Smooth muscle cell (in vitro differentiated cells): ENCODE data around the gene FAM118B. TPM values are rescaled to one million over a fixed set of nuclear protein-coding genes. Genes with fewer than 3 reads are reported as not detected.

Experiments
- DNase-seq: peaks from one replicate; lab custom pipeline; 2025; ENCODE audit not compliant: unreplicated experiment; lab: John Stamatoyannopoulos, UW
- H2AFZ ChIP-seq: fragments of 200-600 bp; sonication (generic); 2 replicates; pipeline ENCODE4 v1.6.0; 2016; ENCODE audit warnings: antibody characterized with exemption, low read depth, mild to moderate bottlenecking
- H3F3A ChIP-seq: fragments of 200-600 bp; sonication (generic); 2 replicates; pipeline ENCODE4 v1.6.0; 2017; ENCODE audit warnings: antibody characterized with exemption, low read depth
- H3K27ac ChIP-seq: fragments of 200-600 bp; sonication (generic); 2 replicates; pipeline ENCODE4 v1.5.1; 2016; ENCODE audit warnings: low read depth, mild to moderate bottlenecking
- H3K27me3 ChIP-seq: fragments of 200-600 bp; sonication (generic); 2 replicates; pipeline ENCODE4 v1.6.1; 2016; ENCODE audit warnings: low read depth, mild to moderate bottlenecking
- H3K36me3 ChIP-seq: fragments of 200-600 bp; sonication (generic); 2 replicates; pipeline ENCODE4 v1.5.1; 2016; ENCODE audit warnings: low read depth
- H3K4me1 ChIP-seq: fragments of 200-600 bp; sonication (generic); 2 replicates; pipeline ENCODE4 v1.5.1; 2016; ENCODE audit warnings: low read depth
- H3K4me2 ChIP-seq: fragments of 200-600 bp; sonication (generic); 2 replicates; pipeline ENCODE4 v1.6.0; 2016; ENCODE audit warnings: mild to moderate bottlenecking
- H3K4me3 ChIP-seq: fragments of 200-600 bp; sonication (generic); 2 replicates; pipeline ENCODE4 v1.5.1; 2016; ENCODE audit warnings: mild to moderate bottlenecking
- H3K79me2 ChIP-seq: fragments of 200-600 bp; sonication (generic); 2 replicates; pipeline ENCODE4 v1.6.0; 2016; ENCODE audit warnings: low read depth, mild to moderate bottlenecking
- H3K9ac ChIP-seq: fragments of 200-600 bp; sonication (generic); 2 replicates; pipeline ENCODE4 v1.6.0; 2016; ENCODE audit warnings: low read depth
- H3K9me3 ChIP-seq: fragments of 200-600 bp; sonication (generic); replicated peaks from 2 replicates; pipeline ENCODE4 v1.5.1; 2016; ENCODE audit warnings: low read depth
- H4K20me1 ChIP-seq: fragments of 200-600 bp; sonication (generic); 2 replicates; pipeline ENCODE4 v1.6.0; 2016; ENCODE audit warnings: low read depth
- WGBS: methylation state at CpG from one replicate; pipeline ENCODE4 v1.1.7; 2016; ENCODE audit warnings: low lambda C conversion rate; 5-methylcytosine and 5-hydroxymethylcytosine counted together
- polyA plus RNA-seq: library from polyadenylated mRNA; unstranded; fragments of >200 nt; fragmentation: Nextera tagmentation; extraction: Ambion mirVana; gene quantifications from 2 replicates; pipeline ENCODE4 v1.2.1, GENCODE V29; 2016
- total RNA-seq: library from RNA; depleted of rRNA; stranded (reverse); fragments of >200 nt; gene quantifications from 2 replicates; pipeline ENCODE4 v1.2.3, GENCODE V29; 2014
- TF ChIP-seq, protein P1 (sequence below): fragments of 200-600 bp; sonication (generic); IDR thresholded peaks from 2 replicates; pipeline ENCODE4 v1.5.1; 2017; ENCODE audit warnings: borderline replicate concordance, mild to moderate bottlenecking, antibody characterized with exemption; ENCODE audit not compliant: insufficient read depth, poor library complexity, severe bottlenecking

FAM118B gene
- total and polyA plus RNA-seq, 2 experiments from 2014 or later: 14.3 to 26.1 TPM

DNA sequence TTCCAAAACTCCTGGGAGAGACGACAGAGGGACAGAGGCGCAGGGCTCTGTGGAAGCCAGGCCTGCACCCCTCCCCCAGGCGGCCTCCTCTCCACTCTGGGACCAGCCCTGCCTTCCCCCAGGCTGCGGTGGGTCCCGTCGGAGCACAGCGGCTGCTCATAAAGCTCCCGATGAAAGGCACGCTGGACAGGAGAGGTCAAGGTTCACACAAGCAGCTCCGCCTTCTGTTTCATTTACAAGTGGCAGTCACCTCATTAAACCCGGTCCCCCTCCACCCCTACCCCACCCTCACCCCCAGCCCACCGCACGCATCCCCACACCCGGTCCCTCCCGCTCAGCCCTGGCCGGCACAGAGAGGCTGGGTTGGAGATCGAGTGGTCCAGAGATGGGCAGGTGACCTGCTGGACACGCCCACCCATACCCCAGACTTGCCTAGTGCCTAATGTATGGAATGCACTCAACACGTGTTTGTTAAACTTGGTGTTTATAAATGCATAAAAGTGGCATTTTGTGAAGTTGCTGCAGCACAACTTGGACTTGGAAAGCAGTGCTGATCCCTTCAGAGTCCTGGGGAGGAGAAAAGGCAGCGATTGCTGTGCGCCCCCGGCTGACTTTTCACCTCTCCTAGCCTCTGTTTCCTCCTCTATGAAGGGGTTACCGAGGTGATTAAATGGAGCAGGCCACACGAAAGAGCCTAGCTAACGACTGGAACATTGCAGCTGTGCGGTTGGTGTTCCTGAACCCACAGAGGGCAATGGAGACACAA lies 26.1 kb upstream of the FAM118B start:
- 92% methylated on average over 25 of the region's 26 CpGs for WGBS
- H4K20me1 ChIP-seq: no peaks in the 10 kb centered on the region
- TF ChIP-seq, protein P1, sequence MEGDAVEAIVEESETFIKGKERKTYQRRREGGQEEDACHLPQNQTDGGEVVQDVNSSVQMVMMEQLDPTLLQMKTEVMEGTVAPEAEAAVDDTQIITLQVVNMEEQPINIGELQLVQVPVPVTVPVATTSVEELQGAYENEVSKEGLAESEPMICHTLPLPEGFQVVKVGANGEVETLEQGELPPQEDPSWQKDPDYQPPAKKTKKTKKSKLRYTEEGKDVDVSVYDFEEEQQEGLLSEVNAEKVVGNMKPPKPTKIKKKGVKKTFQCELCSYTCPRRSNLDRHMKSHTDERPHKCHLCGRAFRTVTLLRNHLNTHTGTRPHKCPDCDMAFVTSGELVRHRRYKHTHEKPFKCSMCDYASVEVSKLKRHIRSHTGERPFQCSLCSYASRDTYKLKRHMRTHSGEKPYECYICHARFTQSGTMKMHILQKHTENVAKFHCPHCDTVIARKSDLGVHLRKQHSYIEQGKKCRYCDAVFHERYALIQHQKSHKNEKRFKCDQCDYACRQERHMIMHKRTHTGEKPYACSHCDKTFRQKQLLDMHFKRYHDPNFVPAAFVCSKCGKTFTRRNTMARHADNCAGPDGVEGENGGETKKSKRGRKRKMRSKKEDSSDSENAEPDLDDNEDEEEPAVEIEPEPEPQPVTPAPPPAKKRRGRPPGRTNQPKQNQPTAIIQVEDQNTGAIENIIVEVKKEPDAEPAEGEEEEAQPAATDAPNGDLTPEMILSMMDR: no peak
- H3K36me3 ChIP-seq: no peaks in the 10 kb centered on the region
- no peak for DNase-seq
- H3K4me2 ChIP-seq: no peak overlapping the region
- H3K27ac ChIP-seq: no peak overlapping the region
- H2AFZ ChIP-seq: no peak overlapping the region
- H3K9ac ChIP-seq: no peak overlapping the region
- no peaks in the 10 kb centered on the region for H3K79me2 ChIP-seq
- no peaks in the 10 kb centered on the region for H3K4me1 ChIP-seq
- H3K9me3 ChIP-seq: no peaks in the 10 kb centered on the region
- H3K27me3 ChIP-seq: no peaks in the 10 kb centered on the region
- H3F3A ChIP-seq: no peaks in the 10 kb centered on the region
- H3K4me3 ChIP-seq: no peak overlapping the region

DNA sequence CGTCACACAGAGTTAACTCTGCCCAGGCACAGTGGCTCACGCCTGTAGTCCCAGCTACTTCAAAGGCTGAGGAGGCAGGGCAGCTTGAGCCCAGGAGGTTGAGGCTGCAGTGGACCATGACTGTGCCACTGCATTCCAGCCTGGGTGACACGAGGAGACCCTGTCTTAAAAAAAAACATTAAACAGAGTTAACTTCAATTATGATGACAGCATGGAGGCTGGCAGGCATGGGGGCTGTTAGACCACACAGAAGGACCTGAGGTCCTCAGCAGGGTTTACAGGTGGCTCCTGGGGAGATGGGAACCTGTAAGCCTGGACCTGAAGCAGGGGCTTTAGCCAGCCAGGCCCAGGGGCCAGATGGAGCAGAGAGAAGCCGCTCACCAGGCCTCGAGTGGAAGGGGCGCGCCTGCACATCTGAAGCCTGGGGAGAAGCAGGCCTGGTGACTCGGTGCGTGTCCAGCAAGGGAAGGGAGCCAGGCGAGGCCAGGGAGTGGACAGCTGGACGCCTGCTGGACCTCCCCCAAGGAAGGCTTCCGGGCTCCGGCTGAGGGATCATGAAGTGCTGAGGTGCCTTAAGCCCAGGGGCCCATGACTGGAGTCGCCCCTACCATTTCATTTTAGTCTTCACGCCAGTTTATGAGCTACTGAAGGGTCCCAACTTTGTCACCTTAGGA lies 25.4 kb upstream of the FAM118B start:
- no peak overlapping the region for H3K4me2 ChIP-seq
- H4K20me1 ChIP-seq: no peaks in the 10 kb centered on the region
- no peaks in the 10 kb centered on the region for H3F3A ChIP-seq
- H3K4me3 ChIP-seq: no peak overlapping the region
- no peaks in the 10 kb centered on the region for H3K27me3 ChIP-seq
- TF ChIP-seq, protein P1: no peak
- no peak for DNase-seq
- WGBS: 89% methylated on average over 15 of the region's 15 CpGs
- no peaks in the 10 kb centered on the region for H3K9me3 ChIP-seq
- H3K4me1 ChIP-seq: no peaks in the 10 kb centered on the region
- H3K36me3 ChIP-seq: no peaks in the 10 kb centered on the region
- H3K27ac ChIP-seq: no peak overlapping the region
- no peak overlapping the region for H3K9ac ChIP-seq
- H3K79me2 ChIP-seq: no peaks in the 10 kb centered on the region
- H2AFZ ChIP-seq: no peak overlapping the region

DNA sequence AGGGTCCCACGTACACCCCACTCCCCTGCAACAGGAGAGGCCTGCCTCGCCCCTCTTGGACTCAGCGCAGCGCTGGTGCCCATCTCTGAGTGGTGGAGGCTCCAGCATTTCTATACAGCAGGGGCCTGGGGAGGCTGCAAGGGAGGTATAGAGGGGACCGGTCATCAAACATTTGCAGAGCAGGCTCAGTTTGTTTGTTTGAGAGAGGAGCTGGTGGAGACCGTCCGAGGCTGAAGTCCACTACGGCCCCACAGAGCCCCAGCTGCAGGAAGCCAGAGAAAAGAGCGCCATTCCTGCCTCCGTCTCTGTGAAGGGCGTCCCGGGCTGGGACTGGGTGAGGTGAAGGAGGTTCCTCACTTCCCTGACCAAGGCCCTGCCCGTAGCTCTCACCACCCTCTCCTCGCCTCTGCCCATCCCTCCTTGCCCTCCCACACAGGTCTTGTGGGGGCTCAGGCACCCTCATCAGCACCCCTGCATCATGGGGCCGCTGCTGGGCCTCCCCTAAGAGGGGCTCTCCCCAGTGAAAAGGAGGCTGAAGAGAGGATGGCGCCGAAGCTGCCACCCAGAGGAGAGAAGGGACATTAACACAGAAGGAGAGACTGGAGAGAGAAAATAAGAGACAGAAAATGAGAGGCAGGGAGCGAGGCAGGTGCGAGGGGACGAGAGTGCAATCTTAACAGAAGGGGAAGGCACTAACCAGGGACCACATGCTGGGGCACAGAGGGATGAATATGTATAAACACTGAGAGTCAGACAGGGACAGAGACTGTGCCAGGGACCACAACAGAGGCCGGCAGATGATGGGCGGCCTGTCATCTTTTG lies 24.7 kb upstream of the FAM118B start:
- no peaks in the 10 kb centered on the region for H3K9me3 ChIP-seq
- TF ChIP-seq, protein P1: no peak
- H3K4me2 ChIP-seq: no peak overlapping the region
- no peaks in the 10 kb centered on the region for H3K79me2 ChIP-seq
- no peaks in the 10 kb centered on the region for H4K20me1 ChIP-seq
- no peak overlapping the region for H2AFZ ChIP-seq
- 83% methylated on average over 21 of the region's 22 CpGs for WGBS
- H3K36me3 ChIP-seq: no peaks in the 10 kb centered on the region
- no peak for DNase-seq
- H3F3A ChIP-seq: no peaks in the 10 kb centered on the region
- H3K4me1 ChIP-seq: no peaks in the 10 kb centered on the region
- no peak overlapping the region for H3K9ac ChIP-seq
- no peaks in the 10 kb centered on the region for H3K27me3 ChIP-seq
- no peak overlapping the region for H3K27ac ChIP-seq
- H3K4me3 ChIP-seq: no peak overlapping the region
